ENCODE results near the gene KLHL34.

Gene KLHL34

DNA sequence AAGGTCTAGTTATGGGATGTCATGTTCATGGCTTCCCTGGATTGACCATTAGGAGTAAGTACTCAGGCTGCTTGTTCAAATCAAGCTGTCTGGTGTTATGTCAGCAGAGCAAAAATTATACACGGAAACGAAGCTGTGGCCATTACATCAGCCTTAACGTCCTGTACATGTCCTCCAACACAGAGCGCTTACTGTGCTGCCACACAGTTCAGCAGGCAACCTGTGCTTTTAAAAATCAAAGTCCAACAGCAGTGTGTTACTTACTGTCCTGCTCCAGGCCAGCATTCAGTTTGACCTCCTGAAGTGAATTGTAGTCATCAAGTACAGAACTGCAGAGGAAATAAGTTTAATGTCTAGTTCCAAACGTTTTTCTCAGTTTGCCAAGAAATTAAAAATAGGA, 46.0 kb downstream of the KLHL34 start:
- no peak overlapping the region for H3K4me3 ChIP-seq (ENCODE audit: low read depth, low read length)
- TF ChIP-seq CTCF (IDR thresholded peaks at IDR 0.05; ENCODE audit: insufficient read depth, low read length, missing control alignments): no peak
- POLR2A ChIA-PET: no interaction called here
- DNase-seq (ENCODE audit: low read depth, low spot score): no peak
- CTCF ChIA-PET: no interaction called here

DNA sequence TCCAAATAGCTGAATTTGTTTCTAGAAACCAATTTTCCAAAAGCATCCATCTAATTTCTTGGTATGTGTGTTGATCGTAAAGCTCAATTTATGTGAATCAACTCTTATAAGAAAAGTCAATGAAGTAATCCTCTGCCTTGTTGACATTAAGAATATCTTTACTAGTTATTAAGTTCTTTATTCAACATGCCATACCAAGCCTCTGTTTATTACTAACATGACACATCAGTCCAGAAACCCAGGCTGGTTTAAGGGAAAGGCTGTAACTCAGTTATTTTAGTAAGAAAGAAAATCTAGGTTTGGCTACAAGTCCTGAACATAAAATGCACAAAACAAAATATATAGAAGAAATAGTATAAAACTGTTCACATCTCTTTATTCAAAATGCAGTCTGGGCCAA, 48.0 kb downstream of the KLHL34 start:
- ChIA-PET CTCF (no interaction called here), POLR2A (no interaction called here)
- TF ChIP-seq CTCF (IDR thresholded peaks at IDR 0.05; ENCODE audit: insufficient read depth, low read length, missing control alignments): no peak
- no peak overlapping the region for H3K4me3 ChIP-seq (ENCODE audit: low read depth, low read length)
- DNase-seq (ENCODE audit: low read depth, low spot score): no peak

DNA sequence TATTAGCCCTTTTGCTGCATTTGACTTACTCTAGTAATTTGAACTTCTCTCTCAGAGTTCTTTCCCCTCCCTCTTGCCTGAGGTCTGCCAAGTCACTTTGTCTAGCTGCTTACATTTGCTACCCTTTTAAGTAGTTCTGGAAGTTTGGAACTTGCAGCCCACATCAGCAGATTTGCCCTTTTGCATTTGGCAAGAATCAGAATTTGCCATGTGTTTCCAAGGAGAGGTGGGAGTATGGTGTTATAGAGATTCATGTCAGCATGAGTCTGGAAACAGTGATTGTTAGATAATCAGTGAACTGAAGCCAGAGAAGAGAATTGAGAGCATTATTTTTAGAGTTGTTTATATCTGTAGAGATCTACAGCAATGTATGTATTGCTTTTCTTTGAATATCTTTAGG, 52.1 kb downstream of the KLHL34 start:
- no peak for TF ChIP-seq CTCF (IDR thresholded peaks at IDR 0.05; ENCODE audit: insufficient read depth, low read length, missing control alignments)
- H3K4me3 ChIP-seq (ENCODE audit: low read depth, low read length): no peak overlapping the region
- no peak for DNase-seq (ENCODE audit: low read depth, low spot score)
- ChIA-PET CTCF (no interaction called here), POLR2A (no interaction called here)
